ENCODE results near the gene WHRN.
A peak's percentile ranks its signal among the peaks of the same experiment; 100 is the strongest.

WHRN gene

DNA sequence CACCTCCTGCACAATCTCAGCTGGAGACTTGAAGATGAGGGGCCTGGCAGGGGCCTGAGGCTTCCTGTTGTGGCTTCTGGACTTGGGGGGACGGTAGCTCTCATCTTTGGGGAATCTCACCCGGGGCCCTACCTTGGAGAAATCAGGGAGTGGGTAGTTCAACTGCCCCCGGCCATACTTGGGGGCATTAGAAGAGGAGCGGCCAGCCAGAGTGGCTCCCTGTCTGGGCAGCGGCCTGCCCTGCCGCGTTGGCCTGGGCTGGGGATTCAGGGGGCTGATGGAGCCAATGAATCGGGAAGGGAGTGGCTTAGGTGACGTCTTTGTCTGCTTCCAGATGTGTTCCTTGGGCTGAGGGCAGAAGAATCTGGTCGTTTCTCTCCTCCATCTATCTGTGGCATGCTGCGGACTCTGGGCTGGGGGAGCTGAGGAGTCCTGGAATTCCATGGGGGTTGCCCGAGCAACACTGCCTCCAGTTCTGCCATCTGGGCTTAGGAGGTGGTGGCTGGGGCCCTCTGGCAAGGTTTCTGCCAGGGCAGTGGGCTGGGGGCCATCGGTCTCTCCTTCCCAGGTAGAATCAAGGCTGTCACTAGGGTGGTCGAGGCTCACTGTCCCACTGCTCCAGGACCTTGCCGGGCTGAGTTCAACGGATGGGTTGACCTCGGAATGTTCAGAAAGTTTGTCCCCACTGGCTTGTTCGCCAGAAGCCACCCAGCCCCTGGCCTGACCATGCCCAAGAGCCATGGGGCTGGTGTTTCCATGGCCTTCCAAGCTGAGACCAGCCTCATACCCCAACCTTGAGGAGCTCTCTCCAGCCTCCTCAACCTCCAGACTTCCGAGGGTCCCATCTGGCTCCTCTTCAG lies 128.5 kb downstream of the WHRN start:
- DNase-seq: no peak

DNA sequence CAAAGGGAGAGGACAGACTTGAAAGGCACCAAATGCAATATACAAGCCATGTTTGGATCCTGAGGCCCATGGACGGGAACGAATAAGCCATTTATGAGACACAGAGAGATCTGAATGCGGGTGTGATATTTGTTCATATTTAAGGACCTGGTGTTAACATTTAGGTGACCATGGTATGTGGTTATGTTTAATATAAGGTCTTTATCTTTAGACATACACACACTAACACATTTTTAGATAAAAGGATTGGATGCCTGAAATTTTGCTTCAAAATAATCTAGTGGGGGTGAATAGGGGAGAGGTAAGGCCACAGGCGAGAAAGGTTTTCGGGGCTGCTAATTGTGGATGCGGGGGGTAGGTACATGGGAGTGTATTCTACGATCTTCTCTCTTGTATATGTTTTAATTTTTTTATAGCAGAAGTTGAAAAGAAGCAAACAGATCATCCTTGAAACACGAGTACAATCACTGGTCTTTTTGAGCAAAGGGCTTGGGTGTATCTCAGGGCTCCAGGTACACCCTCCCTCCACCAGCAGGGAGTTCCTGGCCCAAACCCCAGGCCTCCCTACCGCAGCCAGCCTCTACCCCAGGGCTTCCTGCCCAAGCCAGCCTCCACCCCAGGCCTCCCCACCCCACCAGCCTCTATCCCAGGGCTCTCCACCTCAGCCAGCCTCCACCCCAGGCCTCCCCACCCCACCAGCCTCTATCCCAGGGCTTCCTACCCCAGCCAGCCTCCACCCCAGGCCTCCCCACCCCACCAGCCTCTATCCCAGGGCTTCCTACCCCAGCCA lies 129.7 kb downstream of the WHRN start:
- peak; percentile 30 for DNase-seq

DNA sequence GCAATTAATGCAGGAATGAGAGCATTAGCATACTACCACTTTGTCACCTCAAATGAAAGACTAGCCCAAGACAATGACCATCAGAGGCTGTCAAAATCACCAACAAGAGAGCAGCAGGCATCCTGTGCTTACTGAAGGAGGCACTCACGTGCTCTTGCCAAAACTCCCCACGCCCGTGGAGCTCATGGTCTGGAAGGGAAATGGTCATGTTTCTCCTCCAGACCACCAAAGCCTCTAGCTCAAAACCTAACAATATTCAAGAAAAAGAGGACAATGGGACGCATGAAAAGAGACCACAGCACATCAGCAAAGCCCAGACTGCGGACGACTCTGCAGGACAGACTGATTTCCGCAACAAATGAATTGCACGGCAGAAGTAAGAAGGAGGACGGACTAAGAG lies 130.3 kb downstream of the WHRN start:
- DNase-seq: peak; percentile 48

- peak; percentile 30 for DNase-seq
Observed at GRCh38 chr9:114373960-114374730, 131.1 kb downstream of the WHRN start.

GRCh38 chr9:114372921-114373448 lies 132.3 kb downstream of the WHRN start:
- DNase-seq: peak; percentile 96

- DNase-seq: peak; percentile 91
Observed at GRCh38 chr9:114371973-114372917, 133.0 kb downstream of the WHRN start.

DNA sequence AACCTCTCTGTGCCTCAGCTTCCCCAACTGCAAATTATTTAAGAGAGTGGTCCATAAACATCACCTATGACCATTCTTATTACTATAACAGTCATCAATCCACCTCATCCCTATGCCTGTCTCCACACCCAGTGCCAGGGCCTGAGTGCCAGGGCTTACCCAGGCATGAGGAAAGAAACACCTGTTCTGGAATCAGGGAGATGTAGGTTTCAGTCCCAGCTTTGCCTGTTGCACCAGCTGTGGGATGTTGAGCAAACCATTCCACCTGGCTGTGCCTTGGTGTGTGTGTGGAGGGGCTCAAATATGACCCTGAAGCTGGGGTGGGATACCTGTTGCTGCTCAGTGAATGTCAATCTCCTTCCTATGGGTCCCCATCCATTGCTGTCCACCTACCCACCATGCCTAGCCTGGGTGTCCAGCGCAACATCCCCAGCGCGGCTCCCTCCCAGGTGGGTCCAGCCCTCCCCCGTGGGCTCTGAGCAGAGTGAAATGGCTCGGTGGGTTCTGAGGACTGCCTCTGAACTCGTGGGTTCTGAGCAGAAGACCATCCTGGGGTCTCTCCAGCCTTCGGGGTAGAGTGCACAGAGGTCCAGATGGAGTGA lies 133.8 kb downstream of the WHRN start:
- no peak for DNase-seq

- DNase-seq: no peak
Observed at GRCh38 chr9:114370968-114371320, 134.3 kb downstream of the WHRN start.

DNA sequence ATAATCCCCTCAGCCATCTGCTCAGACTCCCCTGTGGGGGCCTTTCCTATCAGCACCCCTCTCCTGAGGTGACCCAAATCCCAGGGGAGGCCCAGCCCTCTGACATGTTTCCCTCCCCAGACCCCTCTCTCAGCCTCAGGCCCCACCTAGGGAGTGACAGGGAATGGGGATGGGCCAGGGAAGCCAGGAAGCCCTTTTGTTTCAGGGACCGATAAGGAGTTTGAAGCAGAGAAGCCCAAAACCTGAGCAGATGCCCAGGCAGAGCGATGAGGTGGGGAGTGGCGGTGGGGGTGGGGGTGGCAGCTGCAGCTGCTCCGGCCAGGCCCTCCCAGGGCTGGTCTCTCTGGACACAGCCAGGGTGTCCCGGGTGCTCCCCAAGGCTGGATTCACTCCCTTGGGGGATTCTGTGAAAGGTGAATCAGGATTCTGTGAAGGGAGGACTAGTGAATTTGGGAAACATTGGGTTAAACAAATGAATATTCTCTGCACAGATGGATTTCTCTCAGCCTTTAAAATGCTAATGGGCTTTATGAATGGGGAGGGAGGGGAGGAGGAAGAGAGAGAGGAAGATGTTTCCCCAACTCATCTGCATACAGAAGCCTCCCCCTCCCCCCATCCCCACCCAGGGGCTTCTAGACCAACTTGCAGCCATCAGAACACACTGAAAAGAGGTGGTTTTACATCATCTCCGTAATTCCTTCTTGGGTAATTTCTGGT lies 134.9 kb downstream of the WHRN start:
- DNase-seq: no peak

DNA sequence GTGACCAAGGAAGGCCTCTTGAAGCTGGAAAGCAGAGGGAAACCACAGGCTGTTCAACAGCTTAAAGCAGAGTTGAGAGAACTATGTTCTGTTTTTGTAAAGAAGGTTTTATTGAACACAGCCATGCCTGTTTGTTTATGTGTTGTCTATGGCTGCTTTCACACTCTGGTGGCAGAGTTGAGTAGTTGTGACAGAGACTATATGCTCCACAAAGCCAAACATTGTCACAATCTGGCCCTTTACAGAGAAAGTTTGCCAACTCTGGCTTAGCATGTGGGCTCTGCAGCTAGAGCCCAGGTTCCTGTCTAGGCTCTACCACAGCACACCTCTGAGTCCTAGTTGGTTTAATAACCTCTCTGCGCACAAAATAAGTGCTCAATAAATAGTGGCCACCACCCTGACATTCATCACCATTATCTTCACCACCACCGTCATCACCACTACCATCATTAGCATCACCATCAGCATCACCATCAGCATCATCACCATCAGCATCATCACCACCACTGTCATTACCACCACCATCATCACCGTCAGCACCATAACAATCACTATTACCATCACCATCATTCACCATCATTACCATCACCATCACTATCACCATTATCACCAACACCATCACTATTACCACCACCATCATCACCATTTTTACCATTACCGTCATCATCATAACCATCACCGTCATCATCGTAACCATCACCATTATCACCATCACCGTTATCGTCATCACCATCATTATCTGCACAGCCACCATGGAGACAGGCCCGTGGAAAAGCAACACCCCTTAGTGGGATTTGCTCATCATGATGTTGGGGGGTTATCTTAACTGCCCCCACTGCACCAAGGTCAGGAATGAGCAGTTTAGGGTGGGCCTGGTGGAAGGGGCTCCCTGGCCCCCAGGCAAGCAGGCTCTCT lies 135.8 kb downstream of the WHRN start:
- DNase-seq: no peak

DNA sequence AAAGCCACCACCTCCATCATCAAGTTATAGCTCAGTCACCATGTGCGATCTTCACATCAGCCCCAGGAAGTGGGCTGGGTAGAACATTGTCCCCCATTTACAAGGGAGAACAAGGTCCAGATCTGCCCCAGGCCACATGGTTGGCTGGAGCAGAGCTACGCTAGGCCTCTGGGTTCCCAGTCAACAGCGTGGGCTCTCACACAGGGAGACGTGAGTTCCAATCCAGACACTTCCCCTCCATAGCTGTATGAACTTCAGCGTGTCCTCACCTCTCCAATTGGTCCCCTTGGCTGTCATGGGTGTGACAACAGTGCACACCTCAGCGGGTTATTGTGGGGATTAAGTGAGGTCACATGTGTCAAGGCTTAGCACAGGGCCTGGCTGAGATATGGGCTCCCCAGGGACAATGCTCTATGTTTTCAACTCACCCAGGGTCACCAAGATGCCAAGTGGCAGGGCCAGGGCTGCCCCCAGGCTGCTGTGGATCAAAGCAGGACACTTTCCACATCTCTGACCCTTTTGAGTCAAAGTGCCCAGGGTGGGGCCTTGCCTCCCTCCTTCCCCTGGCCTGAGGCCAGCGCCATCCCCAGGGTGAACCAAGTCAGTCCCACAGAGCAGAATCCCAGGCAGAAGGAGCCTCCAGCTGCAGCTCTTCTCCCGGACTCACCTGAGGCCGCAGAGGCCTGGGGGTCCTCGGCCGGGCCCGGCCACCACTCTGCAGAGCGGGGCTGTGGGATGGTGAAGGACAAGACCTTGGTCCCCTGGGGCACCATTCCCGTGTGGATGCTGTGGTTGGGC lies 137.3 kb downstream of the WHRN start:
- DNase-seq: no peak

GRCh38 chr9:114367366-114367765 lies 137.9 kb downstream of the WHRN start:
- DNase-seq: no peak

- DNase-seq: peak; percentile 59
Observed at GRCh38 chr9:114366334-114367128, 138.7 kb downstream of the WHRN start.

DNA sequence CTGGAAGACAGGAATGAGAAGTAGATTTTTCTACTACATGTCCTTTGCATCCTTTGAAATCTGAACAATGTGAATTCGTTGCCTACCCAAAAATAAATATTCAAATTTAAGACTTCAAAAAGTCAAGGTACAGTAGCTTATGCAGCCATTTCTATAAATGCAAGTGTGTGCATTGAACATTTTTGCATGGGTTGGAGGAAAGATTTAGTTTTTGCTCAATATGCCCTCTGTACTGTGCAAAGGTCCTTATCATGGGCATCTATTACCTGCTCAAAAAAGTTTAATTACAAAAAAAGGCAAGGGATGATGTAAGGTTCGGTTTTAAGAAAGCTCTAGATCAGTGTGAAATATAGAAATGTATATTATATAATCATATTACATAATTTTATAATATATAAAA lies 140.1 kb downstream of the WHRN start:
- no peak for DNase-seq

DNA sequence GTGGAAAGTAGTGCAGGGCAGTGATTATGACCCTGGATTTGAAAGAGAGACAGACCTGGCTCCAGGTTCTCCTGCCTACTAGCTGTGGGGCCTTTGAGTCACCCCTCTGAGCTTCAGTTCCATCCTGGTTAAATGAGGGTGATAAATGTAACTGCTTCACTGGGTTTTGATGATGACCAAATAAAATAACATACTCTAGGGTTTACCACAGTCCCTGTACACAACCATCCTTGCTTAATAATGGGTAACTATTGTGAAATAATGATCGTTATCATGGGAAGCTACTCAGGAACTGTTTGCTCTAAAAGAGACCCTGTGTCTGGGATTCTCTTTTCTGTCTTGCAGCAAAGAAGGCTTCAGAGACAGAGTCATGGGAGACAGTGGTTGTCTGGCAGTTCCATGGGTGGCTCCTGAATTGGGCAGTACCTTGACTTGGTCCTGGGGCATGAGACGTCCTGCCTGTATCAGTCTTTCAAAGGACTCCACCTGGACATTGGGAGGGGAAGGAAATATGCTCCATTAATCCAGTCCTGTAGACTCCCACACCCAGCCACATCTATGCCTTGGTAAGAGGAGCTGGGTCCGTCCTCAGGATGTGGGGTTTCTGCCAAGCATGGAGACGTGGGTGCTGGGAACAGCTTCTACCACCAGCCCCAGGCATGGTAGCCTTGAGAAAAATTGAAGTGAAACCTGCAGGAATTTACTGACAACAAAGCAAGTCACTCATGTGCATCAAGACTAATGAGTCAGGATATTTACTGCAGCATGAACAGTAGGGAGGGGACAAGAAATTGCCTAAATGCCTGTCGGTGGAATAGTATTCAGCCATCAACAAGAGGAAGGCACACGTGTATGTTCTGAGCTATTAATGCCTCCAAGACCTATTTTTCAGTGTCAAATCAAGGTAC lies 140.9 kb downstream of the WHRN start:
- DNase-seq: peak; percentile 86

- no peak for DNase-seq
Observed at GRCh38 chr9:114363424-114363823, 141.8 kb downstream of the WHRN start.

DNA sequence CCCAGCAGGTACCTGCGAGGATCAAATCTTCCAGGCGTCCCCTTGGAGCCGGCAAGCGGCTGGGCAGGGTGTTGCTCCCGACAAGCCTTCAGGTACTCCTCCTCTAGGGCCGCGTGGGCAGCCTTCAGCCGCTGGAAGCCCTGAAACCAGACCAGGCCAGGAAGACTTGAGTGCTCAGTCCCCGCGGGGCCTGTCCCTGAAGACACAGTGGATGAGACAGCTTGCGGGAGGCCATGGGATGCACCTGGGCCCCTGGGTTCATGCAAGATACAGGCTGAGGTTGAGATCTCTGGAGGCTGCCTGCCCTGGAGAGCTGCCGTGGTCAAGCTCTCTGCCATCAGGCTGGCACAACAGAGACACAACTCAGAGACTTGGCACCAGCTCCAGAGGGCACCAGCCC lies 142.9 kb downstream of the WHRN start:
- no peak for DNase-seq
